Measurements from ENCODE around the gene APOBEC3H. TPM values are rescaled to one million over a fixed set of nuclear protein-coding genes. Genes with fewer than 3 reads are reported as not detected.

APOBEC3H gene
- total RNA-seq, 1 donor: 0.45 TPM

DNA sequence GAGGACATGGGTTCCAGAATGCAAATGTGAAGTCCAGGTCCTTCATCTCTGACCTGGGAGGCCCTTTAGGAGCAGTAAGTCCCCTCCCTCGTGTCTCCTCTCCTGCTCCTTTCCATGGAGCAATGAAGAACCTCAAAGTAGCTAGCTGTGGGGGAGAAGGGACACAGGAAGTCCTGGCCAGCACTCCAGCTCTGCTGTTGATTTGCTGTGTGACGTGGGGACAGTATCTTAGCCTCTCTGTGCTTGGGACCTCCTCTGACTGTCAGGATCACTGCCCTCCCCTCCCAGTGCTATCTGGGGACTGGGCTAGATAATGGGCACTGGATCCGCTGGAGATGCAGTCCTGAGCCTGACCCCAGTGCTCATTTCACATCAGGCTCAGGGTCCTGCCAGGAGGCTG is 1.1 kb upstream of the APOBEC3H start:
- no peak overlapping the region for H3K4me3 ChIP-seq (ENCODE audit: low read depth, low read length)
- DNase-seq (ENCODE audit: low read depth): no peak
- no peak for TF ChIP-seq CTCF (IDR thresholded peaks at IDR 0.05; ENCODE audit: insufficient read depth, low read length)

DNA sequence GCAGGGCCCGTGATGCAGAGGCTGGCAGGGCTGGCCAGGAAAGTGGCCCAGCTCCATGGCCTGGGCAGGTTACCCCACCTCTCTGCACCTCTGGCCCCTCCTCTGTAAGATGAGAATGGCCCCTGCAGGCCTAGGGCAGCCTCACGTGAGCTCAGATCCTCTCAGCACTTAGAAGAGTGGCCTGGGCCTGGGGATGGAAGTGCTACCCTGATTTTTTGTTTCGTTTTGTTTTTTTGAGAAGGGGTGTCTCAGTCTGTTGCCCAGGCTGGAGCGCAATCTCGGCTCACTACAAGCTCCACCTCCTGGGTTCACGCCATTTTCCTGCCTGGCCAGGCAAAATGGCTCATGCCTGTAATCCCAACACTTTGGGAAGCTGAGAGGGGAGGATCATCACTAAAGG is 982 bp downstream of the APOBEC3H start:
- TF ChIP-seq CTCF (IDR thresholded peaks at IDR 0.05; ENCODE audit: insufficient read depth, low read length): no peak
- DNase-seq (ENCODE audit: low read depth): no peak
- no peak overlapping the region for H3K4me3 ChIP-seq (ENCODE audit: low read depth, low read length)

DNA sequence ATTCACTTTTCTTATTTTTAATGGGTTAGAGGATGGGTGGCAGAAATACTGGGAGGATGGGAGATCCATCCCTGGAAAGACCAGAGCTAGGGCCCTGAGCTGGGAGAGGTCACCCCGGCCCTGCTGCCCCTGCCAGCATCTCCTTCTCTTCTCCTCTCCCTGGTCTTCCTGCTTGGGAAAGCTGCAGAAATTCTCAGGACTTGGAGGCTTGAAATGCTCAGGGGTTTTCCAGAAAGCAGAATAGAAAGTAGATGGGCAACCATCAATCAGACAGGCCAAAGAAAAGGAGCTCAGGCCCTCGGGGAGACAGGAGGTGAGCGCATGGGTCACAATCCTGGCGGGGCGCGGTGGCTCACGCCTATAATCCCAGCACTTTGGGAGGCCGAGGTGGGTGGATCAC is 1.5 kb downstream of the APOBEC3H start:
- TF ChIP-seq CTCF (IDR thresholded peaks at IDR 0.05; ENCODE audit: insufficient read depth, low read length): no peak
- H3K4me3 ChIP-seq (ENCODE audit: low read depth, low read length): no peak overlapping the region
- no peak for DNase-seq (ENCODE audit: low read depth)

DNA sequence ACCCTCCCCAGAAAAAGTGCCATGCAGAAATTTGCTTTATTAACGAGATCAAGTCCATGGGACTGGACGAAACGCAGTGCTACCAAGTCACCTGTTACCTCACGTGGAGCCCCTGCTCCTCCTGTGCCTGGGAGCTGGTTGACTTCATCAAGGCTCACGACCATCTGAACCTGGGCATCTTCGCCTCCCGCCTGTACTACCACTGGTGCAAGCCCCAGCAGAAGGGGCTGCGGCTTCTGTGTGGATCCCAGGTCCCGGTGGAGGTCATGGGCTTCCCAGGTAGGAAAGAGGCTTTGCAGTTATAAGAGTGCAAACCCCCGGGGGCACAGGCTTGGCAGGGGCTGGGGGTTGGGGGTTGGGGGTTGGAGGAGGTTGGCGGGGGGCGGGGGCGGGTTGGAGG is 4.2 kb downstream of the APOBEC3H start:
- no peak for TF ChIP-seq CTCF (IDR thresholded peaks at IDR 0.05; ENCODE audit: insufficient read depth, low read length)
- DNase-seq (ENCODE audit: low read depth): no peak

GRCh38 chr22:39103431-39103830 is 6.4 kb downstream of the APOBEC3H start:
- H3K4me3 ChIP-seq (ENCODE audit: low read depth, low read length): no peak overlapping the region
- DNase-seq (ENCODE audit: low read depth): no peak
- no peak for TF ChIP-seq CTCF (IDR thresholded peaks at IDR 0.05; ENCODE audit: insufficient read depth, low read length)

More for the DNA sequence above, 4.2 kb downstream of the APOBEC3H start:
- H3K4me3 ChIP-seq (ENCODE audit: low read depth, low read length): no peak overlapping the region

DNA sequence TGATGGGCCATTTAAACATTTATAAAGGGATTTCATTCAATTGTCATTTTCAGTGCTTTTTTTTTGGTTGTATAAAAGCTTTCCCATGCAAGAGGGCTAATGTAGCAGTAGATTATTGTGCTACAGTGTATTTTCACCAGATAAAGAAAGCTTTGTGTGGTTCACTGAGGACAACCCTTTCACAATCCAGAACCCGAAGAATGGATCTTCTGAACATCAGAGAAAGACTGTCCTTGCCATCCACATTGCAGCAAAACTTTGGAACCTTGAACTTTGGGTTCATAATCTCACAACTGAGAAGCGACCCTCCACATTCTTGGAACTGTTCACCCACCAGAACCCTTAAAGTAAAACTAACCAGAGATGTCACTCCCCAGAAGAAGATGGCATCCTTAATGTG is 9.3 kb downstream of the APOBEC3H start:
- no peak for DNase-seq (ENCODE audit: low read depth)
- no peak for TF ChIP-seq CTCF (IDR thresholded peaks at IDR 0.05; ENCODE audit: insufficient read depth, low read length)
- no peak overlapping the region for H3K4me3 ChIP-seq (ENCODE audit: low read depth, low read length)

DNA sequence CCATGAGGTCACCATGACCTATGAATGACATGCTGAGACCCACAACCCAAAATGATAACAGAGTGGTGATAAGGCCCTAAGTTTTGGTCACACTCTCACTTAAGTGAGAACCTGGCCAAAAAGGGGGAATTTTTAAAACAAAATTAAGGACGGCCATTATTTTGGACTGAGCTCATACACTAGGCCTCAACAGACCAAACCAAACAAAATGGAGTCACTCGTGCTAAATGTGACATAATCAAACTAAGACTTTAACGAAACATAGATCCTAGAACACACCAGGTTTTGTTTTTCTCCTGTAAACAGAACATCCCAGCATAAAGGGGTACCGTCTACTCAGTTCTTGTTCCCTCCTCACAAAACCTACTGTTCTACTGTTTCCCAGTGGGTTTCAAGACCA is 11.4 kb downstream of the APOBEC3H start:
- no peak for TF ChIP-seq CTCF (IDR thresholded peaks at IDR 0.05; ENCODE audit: insufficient read depth, low read length)
- H3K4me3 ChIP-seq (ENCODE audit: low read depth, low read length): no peak overlapping the region
- no peak for DNase-seq (ENCODE audit: low read depth)

Measured in fibroblast of the aortic adventitia (primary cell).